Mucosa of descending colon (tissue), 3 donors: Measurements from ENCODE around the gene HPGDS. TPM values are rescaled to one million over a fixed set of nuclear protein-coding genes. Genes with fewer than 3 reads are reported as not detected.

Experiments used
- ATAC-seq: fragments of 200-7000 bp; cut with Tn5 transposase; one replicate; pipeline ENCODE4 v1.9.1; 2020; ENCODE audit warnings: mild to moderate bottlenecking, moderate library complexity
- DNase-seq, 3 donors: peaks; one replicate each; pipeline ENCODE4 v3.0.0-alpha.2; 2020
- H3K36me3 ChIP-seq: fragments of 200-600 bp; one replicate; pipeline ENCODE4 v1.8.0; 2021; ENCODE audit warnings: low read depth, mild to moderate bottlenecking
- H3K4me1 ChIP-seq: fragments of 200-600 bp; one replicate; pipeline ENCODE4 v1.8.0; 2021; ENCODE audit warnings: low read depth, mild to moderate bottlenecking
- H3K4me3 ChIP-seq: fragments of 200-600 bp; one replicate; pipeline ENCODE4 v1.8.0; 2021; ENCODE audit warnings: mild to moderate bottlenecking
- H3K9me3 ChIP-seq: fragments of 200-600 bp; one replicate; pipeline ENCODE4 v1.8.0; 2021; ENCODE audit warnings: mild to moderate bottlenecking
- CTCF ChIP-seq: fragments of 200-600 bp; IDR thresholded peaks from one replicate; pipeline ENCODE4 v1.8.0; 2022; ENCODE audit warnings: antibody characterized with exemption, mild to moderate bottlenecking
- intact Hi-C, 2 donors: fragments of 100-400 bp; cut with DNase I in 1 of 2; cut with micrococcal nuclease in 1 of 2; formaldehyde crosslinking; loops; one replicate each; pipeline versions ENCODE4 v1.11.0 to v1.11.1; 2022; cut with DNase I, micrococcal nuclease
- total RNA-seq, 3 donors: library from RNA; stranded (reverse); fragmentation: NEBNext Ultra II Directional in 2 of 3; extraction: Animal tissue kit (Norgen Biotek cat#: 25700) in 2 of 3; gene quantifications; one replicate each; pipeline versions ENCODE4 v1.2.1 to v1.2.4, GENCODE V29; 2021 to 2023
- donor health status: DM: no; HTN: no; CAD: no; lungs with moderate emphysema.
- donor health status: DM: no; HTN: no; CAD: no.
- donor health status: DM: no; HTN: yes; CAD: no.

The HPGDS gene
- total RNA-seq, 3 donors from 2014 or later = 1.8 to 6.3 (median 5.4) TPM

DNA sequence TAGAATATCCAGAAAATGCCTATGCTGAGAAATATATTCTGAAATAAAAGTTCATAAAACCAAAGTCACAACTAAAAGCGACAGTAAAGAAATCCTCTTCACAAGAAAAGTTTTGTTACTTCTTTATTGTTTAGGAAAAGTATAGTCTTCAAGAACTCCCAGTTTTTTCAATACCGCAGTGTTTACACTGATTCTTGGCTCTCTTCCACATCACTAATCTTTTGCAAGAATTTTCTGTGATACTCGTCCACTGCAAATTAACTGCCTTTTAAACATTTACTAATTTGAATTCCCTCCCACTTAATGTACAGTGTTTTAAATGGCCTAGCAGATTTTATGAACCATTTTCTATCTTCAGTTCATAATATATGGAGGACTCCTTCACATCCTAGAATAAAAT, 65.1 kb downstream of the HPGDS start:
- H3K4me1 ChIP-seq = no peaks in the 10 kb centered on the region
- no peak for TF ChIP-seq CTCF
- H3K4me3 ChIP-seq = no peak overlapping the region
- no peak for ATAC-seq
- no peaks in the 10 kb centered on the region for H3K36me3 ChIP-seq
- no peaks in the 10 kb centered on the region for H3K9me3 ChIP-seq
- no peak for DNase-seq
- intact Hi-C loops = no loop called here

- Histone ChIP-seq H3K36me3 (no peaks in the 10 kb centered on the region), H3K9me3 (no peaks in the 10 kb centered on the region), H3K4me3 (no peak overlapping the region), H3K4me1 (no peaks in the 10 kb centered on the region)
- intact Hi-C loops = no loop called here
- no peak for ATAC-seq
- DNase-seq = no peak
- no peak for TF ChIP-seq CTCF
These were observed 66.4 kb downstream of the HPGDS start for GRCh38 chr4:94276204-94276603.

DNA sequence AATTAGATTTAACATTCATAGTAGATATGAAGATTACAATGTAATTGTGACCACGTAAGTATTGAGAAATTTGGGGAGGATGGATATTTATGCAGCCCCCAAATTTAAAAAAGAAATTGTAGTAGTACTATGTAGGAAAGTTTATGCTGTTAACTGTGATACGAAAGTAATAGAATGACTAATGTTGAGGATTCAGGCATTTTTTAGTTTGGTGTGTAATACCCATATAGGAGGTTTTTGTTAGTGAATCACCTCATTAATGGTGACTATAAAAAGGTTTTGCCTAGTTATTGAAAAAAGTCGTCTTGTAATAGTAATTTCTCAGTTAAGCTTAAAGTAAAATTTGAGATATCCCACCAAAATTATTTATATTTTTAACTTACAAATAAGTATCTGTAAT, 67.7 kb downstream of the HPGDS start:
- H3K9me3 ChIP-seq = no peaks in the 10 kb centered on the region
- no peak overlapping the region for H3K4me3 ChIP-seq
- TF ChIP-seq CTCF = no peak
- DNase-seq = no peak
- H3K4me1 ChIP-seq = no peaks in the 10 kb centered on the region
- H3K36me3 ChIP-seq = no peaks in the 10 kb centered on the region
- no peak for ATAC-seq
- intact Hi-C loops = no loop called here

DNA sequence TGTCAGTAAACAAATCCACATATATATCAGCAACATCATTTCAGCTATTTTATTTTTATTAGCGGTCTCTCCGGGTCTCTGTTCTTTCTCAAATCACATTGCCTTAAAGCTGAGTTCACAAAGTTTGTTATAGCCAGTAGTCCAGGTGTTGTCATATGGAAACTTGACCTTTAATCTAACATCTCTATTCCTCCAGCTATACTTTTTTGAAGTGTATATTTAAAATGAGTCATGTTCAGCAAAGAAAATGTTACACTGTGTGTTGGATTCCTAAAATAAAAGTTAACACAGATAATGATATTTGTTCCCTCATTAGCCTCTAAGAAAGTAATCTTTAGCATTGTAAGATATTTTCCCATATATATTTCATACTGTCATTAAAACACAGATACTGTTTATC, 71.4 kb downstream of the HPGDS start:
- ATAC-seq (no peak), DNase-seq (no peak)
- no peaks in the 10 kb centered on the region for H3K36me3 ChIP-seq
- no peaks in the 10 kb centered on the region for H3K9me3 ChIP-seq
- intact Hi-C loops = no loop called here
- no peak overlapping the region for H3K4me3 ChIP-seq
- no peak for TF ChIP-seq CTCF
- H3K4me1 ChIP-seq = no peaks in the 10 kb centered on the region

GRCh38 chr4:94267037-94267436, 75.6 kb downstream of the HPGDS start:
- no peak for TF ChIP-seq CTCF
- intact Hi-C loops = no loop called here
- no peaks in the 10 kb centered on the region for H3K36me3 ChIP-seq

More at GRCh38 chr4:94267037-94267436, 75.6 kb downstream of the HPGDS start:
- Histone ChIP-seq H3K4me3 (no peak overlapping the region), H3K9me3 (no peaks in the 10 kb centered on the region), H3K4me1 (no peaks in the 10 kb centered on the region)
- DNase-seq (no peak), ATAC-seq (no peak)
